HG03108 (cell line): Measurements from ENCODE around the gene PPP1R13B.

ENCODE experiments used
- ATAC-seq: cut with Tn5 transposase; IDR thresholded peaks from one replicate; pipeline ENCODE4 v1.9.1; 2021; ENCODE audit warnings: moderate library complexity; ENCODE audit not compliant: unreplicated experiment

Gene PPP1R13B

GRCh38 chr14:103702497-103703432 lies 144.6 kb downstream of the PPP1R13B start:
- ATAC-seq: no peak

- ATAC-seq: no peak
Measured at GRCh38 chr14:103702095-103702494, 145.3 kb downstream of the PPP1R13B start.

- ATAC-seq: no peak
Measured at GRCh38 chr14:103700753-103701490, 146.5 kb downstream of the PPP1R13B start.

GRCh38 chr14:103699901-103700752 lies 147.2 kb downstream of the PPP1R13B start:
- ATAC-seq: no peak

GRCh38 chr14:103699261-103699661 lies 148.1 kb downstream of the PPP1R13B start:
- no peak for ATAC-seq

- ATAC-seq: no peak
Measured at GRCh38 chr14:103698380-103699260, 148.8 kb downstream of the PPP1R13B start.

GRCh38 chr14:103697603-103698379 lies 149.6 kb downstream of the PPP1R13B start:
- no peak for ATAC-seq

- no peak for ATAC-seq
Measured at GRCh38 chr14:103697206-103697602, 150.2 kb downstream of the PPP1R13B start.

- ATAC-seq: no peak
Measured at GRCh38 chr14:103696466-103697071, 150.8 kb downstream of the PPP1R13B start.

- no peak for ATAC-seq
Measured at GRCh38 chr14:103696070-103696402, 151.3 kb downstream of the PPP1R13B start.

- no peak for ATAC-seq
Measured at GRCh38 chr14:103695296-103696069, 151.9 kb downstream of the PPP1R13B start.

- ATAC-seq: no peak
Measured at GRCh38 chr14:103694572-103695026, 152.8 kb downstream of the PPP1R13B start.

- no peak for ATAC-seq
Measured at GRCh38 chr14:103693515-103693914, 153.9 kb downstream of the PPP1R13B start.

- no peak for ATAC-seq
Measured at GRCh38 chr14:103692871-103693270, 154.5 kb downstream of the PPP1R13B start.

GRCh38 chr14:103692159-103692558 lies 155.2 kb downstream of the PPP1R13B start:
- ATAC-seq: peak; percentile 3

- ATAC-seq: peak; percentile 59
Measured at GRCh38 chr14:103691655-103692054, 155.7 kb downstream of the PPP1R13B start.

- ATAC-seq: no peak
Measured at GRCh38 chr14:103690332-103690731, 157.0 kb downstream of the PPP1R13B start.
